GM12872 (cell line): ENCODE results near the gene CDHR2.

Experiments used
- TF ChIP-seq, protein P1 (sequence below): IDR thresholded peaks from 3 replicates; pipeline ENCODE4 v1.5.1; 2011; ENCODE audit warnings: low read depth, mild to moderate bottlenecking, low read length, moderate library complexity; ENCODE audit not compliant: insufficient read depth

CDHR2 gene

DNA sequence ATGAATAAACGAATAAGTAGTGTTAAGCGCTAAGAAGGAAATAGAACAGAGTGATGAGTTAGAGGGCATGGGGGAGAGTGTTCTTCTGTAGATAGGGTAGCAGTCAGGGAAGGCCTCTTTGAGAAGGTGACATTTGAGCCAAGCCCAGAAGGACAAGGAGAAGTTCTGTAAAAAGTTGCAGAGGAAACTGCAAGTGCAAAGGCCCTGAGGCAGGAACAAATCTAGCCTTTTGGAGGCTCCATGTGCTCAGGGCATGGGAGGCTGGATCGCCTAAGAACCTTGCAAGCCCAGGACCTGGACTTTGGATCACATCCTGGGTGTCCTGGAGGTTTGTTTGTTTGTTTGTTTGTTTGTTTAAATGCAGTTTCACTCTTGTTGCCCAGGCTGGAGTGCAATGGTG lies 89.3 kb downstream of the CDHR2 start:
- TF ChIP-seq, protein P1, sequence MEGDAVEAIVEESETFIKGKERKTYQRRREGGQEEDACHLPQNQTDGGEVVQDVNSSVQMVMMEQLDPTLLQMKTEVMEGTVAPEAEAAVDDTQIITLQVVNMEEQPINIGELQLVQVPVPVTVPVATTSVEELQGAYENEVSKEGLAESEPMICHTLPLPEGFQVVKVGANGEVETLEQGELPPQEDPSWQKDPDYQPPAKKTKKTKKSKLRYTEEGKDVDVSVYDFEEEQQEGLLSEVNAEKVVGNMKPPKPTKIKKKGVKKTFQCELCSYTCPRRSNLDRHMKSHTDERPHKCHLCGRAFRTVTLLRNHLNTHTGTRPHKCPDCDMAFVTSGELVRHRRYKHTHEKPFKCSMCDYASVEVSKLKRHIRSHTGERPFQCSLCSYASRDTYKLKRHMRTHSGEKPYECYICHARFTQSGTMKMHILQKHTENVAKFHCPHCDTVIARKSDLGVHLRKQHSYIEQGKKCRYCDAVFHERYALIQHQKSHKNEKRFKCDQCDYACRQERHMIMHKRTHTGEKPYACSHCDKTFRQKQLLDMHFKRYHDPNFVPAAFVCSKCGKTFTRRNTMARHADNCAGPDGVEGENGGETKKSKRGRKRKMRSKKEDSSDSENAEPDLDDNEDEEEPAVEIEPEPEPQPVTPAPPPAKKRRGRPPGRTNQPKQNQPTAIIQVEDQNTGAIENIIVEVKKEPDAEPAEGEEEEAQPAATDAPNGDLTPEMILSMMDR: no peak

DNA sequence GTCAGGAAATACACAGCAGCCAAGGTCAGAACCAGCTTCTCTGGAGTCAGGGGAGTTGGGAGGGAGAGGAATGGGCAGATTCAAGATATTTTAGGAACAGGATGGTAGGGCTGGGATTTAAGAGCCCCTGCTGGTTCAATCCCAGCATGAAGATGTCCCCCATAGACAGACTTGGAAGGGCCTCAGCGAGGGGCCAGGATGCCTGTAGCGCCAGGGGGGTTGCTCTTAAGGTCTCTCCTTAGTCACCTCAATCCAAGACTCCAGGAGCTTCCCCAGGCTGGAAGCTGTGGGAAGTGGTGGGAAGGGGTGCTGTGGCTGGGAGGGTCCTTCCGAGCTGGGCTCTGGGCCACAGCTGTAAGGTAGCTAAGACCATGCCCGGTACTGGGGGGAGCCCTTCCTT lies 90.1 kb downstream of the CDHR2 start:
- TF ChIP-seq, protein P1: no peak

DNA sequence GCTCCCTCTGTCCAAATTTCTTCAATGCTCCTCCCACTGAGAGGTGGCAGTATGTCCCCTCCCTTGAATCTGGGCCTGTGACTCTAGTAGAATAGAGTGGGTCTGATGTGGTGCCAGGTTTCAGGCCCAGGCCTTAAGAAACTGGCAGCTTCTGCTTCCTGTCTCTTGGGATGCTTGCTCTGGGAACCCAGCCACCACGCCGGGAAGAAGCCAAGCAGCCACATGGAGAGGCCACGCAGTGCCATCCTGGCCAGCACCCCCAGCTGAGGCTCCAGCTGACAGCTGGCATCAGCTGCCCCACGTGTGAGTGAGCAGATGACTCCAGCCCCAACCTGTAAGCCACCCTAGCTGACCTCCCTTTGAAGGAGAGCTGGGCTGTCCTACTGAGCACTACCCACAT lies 90.8 kb downstream of the CDHR2 start:
- TF ChIP-seq, protein P1: no peak

DNA sequence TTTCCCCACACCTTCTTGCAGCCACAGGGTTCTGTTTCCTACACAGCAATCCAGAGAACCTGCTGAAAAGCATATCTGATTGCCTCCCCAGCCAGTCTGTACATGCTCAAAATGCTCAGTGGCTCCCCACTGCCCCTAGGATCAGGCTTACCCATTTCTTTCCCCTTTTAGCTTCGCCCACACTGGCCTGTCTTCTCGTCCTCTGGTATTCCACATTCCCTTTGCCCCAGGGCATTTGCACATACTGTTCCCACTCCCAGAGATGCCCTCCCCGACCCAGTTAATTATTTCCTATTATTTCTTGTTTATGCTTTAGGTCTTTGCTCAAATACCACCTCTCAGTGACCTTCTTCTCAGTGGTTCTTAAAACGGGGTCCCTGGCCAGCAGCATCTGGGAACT lies 91.5 kb downstream of the CDHR2 start:
- TF ChIP-seq, protein P1: no peak

DNA sequence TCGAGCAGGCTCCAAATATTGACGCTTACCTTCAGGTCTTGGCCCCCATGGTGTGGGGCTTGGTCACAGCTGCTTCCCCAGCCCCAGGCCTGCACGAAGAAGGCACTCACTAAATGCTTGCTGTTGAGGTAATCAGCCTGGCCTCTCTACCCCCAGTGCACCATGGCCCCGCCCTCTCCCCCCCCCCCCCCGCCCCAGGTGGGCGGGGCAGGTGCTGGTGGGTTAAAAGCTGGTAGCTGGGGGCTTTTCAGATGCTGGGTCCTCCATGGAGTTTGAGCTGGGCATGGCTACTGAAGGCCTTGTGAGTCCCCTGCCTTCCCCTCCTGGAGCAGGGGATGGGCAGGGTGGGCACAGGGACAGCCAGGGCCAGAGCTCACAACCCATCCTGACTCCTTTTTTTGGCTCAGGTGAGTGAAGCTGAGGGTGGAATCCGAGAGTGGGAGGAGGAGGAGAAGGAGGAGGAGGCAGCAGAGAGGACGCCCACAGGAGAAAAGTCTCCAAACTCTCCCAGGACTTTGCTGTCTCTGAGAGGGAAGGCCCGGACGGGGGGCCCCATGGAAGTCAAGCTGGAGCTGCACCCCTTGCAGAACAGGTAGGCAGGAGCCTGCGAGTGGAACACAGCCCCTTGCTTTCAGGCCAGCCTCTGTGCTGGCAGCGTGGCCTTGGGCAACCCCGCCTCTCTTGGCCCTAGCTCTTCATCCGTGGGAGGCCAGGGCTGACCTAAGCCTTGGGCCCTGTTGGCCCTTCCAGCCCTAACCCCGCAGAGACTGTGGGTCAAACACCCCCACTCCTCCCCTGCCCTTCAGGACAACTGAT lies 93.7 kb downstream of the CDHR2 start:
- TF ChIP-seq, protein P1: no peak

DNA sequence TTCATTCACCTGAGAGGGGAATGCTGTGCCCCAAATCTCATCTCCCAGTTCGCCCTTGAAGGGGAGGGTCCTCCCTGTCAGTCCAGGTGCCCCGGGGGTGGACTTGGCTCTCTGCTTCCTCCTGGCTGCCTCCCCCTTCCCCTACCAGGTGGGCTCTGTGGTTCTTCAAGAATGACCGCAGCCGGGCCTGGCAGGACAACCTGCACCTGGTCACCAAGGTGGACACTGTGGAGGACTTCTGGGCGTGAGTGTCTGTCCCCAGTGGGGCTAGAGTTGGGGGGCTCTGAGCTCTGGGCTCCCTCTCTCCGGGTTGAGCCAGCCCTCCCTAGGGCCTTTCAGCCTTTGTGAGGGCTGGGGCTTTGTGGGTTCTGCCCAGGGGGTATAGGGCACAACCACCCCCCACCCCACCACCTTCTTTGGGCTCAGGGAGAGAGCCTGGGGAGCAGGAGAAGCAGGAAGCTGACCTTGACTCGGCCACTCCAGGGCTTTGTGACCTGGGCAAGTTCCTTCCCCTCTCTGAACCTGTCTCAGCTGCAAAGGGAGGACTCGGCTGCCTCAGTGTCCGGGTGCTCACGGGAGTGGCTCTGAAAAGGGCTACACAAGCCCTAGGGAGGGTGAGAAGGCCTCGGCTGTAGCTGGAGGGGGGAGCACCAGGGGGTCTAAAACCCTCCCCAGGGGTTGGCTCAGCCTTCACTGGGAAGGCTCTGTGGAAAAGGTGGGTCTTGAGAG lies 94.5 kb downstream of the CDHR2 start:
- TF ChIP-seq, protein P1: no peak

DNA sequence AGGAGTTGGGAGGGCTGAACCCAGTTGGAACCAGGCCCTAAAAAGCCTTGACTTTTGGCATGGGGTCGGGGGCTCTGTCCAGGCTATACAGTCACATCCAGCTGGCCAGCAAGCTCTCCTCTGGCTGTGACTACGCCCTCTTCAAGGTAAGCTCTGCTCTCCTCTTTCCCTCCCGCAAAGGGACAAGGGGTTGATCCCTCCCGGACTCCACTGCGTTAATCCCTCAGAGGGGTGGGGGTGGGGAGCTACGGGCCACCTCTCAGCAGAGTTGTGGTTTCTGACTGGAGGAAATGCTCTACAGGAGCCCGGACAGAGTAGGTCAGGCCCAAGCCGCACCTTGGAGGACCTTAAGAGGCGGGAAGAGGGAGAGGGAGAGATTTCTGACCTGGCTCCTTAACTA lies 95.2 kb downstream of the CDHR2 start:
- TF ChIP-seq, protein P1: no peak
